DMS53 (cell line): ENCODE data around the gene RUFY4.
A peak's percentile ranks its signal among the peaks of the same experiment; 100 is the strongest.
"Not testable (repeated sequence)": the region's sequence is repeated elsewhere in the genome, so short reads cannot be mapped to it uniquely, and the experiment has no call there.

Experiments used
- DNase-seq: peaks from one replicate; lab custom pipeline; 2025; lab: John Stamatoyannopoulos, UW

The RUFY4 gene

GRCh38 chr2:218031771-218032257, 37.2 kb upstream of the RUFY4 start:
- no peak for DNase-seq

DNA sequence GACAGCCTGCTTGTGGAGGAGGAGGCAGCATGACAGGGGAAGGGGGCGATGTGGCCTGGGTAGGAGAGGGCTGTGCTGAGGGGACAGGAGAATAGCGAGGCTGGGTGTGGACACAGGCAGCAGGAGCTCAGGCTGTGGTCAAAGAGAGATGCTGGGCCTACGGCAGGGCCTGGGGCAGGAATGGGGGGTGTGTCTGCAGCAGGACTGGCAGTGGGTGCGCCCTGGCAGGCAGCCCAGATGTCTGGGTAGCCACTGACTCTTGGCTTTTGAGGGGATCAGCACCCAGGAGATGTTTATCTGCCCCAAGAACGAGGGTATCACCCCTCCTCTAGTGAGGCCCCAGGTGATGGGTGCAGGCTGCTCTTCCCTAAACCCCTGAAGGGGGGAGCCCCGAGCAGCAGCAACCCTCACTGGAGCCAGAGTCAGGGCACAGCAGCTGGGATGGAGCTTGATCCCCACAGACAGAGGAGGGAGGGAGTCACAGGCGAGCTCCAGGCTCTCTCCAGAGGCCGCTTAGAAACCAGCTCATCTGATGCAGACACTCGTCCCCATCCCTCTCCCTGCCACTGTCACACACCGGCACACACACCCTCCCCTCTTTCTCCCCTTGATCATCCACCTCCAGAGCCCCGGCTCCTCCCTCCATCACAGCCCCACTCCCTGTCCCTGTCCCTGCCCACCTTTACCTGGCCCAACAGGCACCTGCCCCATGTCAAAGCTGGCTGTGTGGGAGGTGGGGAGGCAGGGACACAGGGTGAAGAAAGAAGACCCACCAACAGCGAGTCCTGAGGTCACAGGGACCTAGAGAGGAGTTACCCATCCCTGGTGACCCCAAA, 36.5 kb upstream of the RUFY4 start:
- DNase-seq = no peak

DNA sequence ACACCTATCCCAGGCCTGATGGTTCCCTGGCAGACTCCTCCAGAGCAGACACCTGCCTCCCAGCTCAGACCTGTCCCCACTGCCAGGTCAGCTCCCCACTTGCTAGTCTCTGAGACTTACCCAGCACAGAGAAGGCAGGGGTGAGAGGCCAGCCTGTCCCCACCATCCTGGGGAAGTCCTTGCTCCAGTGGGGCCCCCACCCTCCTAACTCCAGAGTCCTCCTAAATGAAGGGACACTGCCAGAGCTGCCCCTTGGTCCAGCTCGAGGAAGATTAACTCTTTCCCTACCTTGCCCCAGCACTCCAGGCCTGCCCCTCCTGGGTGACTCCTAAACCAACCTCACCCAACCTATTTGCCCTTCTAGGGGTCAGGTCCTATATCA, 35.9 kb upstream of the RUFY4 start:
- DNase-seq = peak; percentile 17

DNA sequence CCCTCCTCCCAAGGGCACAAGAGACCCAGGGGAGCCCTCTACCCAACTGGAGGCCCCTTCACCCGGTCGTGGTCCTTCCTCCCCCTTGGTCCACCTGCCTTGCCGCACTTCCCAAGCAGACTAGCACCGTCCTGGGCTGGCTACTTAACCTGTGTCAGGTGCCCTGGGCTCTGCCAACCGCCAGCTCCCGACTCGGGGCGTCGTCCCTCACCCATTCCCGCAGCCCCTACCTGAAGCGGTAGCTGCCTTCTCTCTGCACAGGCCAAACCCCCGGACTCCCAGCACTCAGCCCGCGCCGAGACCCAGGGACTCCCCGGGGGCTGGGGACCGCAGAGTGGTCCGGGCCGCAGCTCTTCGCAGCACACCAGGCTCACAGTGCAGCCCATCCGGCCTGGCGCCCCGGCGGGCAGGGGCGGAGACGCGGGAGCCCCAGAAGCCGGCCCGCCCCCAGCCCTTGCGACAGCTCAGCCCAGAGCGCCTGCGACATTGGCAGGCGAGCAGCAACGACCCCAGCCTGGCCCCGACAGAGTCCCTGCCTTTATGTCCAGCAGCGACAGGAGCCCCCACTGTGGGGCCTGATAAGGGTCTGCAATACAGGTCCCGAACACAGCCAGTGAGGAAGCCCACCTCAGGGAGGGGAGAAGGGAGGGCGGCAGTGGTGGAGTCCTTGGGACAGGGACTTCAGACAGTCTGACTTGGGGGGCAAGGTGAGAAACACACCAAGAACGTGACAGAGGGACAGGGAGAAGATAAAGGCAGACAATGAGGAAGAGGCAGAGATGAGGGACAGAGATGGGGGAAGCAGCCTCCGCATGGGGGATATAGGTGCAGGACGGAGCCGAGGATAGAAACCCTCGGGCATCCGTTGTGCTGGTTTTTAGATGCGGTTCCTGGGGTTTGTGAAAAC, 35.2 kb upstream of the RUFY4 start:
- DNase-seq = peak; percentile 15

DNA sequence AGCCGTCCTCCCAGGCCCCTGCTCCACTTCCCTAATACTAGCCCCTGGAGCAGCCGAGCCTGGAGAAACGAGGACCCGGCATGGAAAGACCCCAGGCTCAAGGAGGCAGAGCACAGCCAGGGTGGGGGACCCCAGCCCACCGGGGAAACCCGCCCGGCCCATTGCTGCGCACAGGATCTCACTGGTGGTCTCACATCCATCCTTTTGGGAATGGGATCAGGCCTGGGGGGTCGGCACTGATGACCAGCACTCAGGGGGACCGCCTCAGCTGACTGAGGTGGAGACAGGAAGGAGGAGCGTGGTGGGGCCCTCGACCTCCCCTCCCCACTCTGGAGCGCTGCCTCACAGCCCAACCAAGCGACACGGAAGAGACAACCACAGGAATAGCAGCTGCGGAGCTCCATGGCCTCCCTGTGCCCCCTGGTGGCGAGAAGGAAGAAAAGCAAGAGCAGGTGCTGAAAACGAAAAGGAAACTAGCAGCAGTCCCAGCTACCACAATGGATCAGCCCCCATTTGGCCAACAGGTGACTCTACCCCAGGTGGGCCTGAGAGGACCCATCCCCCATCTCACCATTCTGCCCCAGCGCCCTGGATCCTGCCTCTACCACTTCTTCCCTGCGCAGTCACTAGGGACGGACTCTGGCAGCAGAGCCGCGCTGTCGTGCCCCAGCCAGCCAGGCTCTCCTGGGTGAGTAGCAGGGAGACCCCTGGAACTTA, 34.4 kb upstream of the RUFY4 start:
- peak; percentile 86 for DNase-seq

DNA sequence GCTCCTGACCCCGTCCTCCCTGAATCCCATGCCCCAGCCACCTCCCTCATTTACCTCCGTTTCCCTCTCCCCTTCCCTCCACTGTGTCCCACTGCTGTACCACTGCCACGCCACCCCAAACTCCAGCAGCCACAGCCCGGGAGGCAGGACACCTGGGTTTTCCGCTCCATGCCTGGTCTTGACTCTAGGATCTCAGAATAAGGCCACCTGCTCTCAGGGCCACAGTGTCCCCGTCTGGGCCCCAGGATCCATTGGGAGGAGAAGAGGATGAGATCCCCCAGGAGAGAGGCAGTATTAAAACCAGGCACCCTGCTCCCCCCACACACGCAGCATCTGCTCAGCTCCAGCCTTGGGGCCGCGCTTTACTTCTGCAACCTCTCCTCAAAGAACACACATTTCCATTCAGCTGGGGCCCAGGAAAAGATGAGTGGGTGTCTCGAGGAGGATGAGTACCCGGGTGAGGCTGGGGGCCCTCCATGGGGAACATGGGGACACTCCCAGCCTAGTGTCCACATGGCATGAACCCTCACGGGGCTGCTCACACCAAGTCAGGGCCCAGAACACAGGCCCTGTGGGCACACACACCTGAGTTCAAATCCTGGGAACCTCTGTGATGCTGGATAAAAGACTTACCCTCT, 33.5 kb upstream of the RUFY4 start:
- no peak for DNase-seq

DNA sequence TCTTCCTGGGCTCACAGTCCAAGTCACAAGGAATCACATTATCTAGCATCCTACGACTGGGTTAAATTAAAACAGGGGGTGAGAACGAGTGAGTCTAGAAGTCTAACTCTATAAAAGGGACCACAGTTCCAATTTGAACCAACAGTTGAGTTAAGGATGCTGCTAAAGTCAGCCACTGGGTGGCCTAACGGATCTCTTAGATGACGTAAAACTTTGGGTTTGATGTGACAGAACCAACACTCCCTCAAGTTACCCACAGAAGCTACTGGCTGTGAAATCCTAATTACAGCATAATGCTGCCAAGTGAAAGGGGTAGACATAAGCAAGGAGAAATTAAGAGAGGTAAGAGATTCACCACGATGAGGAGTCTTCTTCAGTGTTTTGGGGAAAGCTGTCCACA, 32.7 kb upstream of the RUFY4 start:
- DNase-seq = no peak

DNA sequence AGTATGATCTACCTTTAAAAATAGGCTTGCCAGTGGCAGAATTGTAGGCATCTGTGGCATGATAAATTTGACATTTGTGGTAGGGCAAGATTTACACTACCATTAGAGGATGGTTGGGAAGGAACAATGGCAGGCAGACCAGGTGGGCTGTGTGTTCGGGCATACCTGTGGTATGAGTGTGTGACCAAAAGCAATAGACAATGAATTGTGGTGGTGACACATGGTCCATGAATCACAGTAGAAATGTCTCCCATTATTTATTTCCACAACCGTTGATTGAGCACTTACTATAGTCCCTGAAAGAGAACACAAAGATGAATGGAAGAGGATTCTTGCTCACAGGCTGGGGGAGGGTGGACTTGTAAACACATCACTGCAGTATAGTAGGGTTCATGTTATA, 29.9 kb upstream of the RUFY4 start:
- DNase-seq = no peak

DNA sequence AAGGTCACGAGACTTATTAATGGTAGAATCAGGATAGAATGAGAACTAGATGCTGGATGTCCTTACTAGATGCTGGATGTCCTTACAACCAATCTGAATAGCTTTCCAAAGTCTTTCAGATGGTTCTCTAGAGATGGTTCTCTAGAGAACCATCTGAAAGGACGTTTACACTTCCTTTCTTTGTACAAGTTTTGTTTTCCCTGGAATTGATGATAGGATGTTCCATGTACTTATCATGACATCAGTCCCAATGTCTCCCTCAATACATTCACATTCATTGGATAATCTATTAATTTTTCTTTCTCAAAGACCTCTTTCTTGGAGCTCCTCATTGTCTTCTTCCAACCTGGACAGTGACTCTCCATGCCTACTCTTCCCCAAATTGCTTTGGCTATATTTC, 28.2 kb upstream of the RUFY4 start:
- no peak for DNase-seq

GRCh38 chr2:218041302-218042168, 27.5 kb upstream of the RUFY4 start:
- DNase-seq = no peak

- DNase-seq = no peak
These were observed 26.0 kb upstream of the RUFY4 start for GRCh38 chr2:218043100-218043499.

- DNase-seq = no peak
These were observed 25.3 kb upstream of the RUFY4 start for GRCh38 chr2:218043701-218044109.

DNA sequence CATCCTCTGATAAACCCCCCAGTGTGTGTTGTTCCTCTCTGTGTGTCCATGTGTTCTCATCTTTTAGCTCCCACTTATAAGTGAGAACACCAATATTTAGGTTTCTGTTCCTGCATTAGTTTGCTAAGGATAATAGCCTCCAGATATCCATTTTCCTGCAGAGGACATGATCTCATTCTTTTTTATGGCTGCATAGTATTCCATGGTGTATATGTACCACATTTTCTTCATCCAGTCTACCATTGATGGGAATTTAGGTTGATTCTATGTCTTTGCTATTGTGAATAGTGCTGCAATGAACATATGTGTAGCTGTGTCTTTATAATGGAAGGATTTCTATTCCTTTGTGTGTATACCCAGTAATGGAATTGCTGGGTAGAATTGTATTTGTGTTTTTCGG, 24.5 kb upstream of the RUFY4 start:
- not testable (repeated sequence) for DNase-seq

- no peak for DNase-seq
These were observed 22.8 kb upstream of the RUFY4 start for GRCh38 chr2:218046238-218046637.

- no peak for DNase-seq
These were observed 21.4 kb upstream of the RUFY4 start for GRCh38 chr2:218047536-218048225.

DNA sequence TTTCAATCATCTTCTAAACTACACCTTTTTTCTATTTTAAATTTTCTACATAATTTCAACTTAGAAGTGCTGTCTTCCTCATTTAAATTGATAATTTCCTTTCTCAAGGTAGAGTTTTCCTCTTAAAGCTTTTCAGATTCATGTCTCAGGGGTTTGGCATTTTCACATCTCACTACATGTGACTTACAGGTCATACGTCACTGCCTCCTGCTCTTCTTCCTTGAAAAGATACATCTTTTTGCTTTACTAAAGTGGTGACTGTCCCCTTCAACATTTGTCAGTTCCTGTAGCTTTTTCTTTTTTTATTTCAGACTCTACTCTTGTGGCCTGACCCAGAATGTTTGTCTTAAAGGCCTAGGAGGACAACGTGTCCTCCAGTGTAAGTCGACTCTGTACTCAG, 17.1 kb upstream of the RUFY4 start:
- no peak for DNase-seq

DNA sequence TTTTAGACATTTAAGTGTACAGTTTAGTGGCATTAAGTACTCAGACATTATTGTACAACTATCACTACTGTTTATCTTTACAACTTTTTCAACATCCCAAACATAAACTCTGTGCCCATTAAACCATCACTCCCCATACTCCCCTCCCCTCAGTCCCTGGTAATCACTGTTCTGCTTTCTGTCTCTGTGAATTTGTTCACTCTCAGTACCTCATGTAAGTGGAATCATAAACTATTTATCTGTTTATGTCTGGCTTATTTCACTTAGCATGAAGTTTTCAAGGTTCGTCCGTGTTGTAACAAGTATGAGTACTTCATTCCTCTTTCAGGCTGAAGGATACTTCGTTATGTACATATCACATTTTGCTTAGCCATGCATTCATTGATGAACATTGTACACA, 9.8 kb upstream of the RUFY4 start:
- DNase-seq = no peak

GRCh38 chr2:218060118-218060517, 8.9 kb upstream of the RUFY4 start:
- no peak for DNase-seq

DNA sequence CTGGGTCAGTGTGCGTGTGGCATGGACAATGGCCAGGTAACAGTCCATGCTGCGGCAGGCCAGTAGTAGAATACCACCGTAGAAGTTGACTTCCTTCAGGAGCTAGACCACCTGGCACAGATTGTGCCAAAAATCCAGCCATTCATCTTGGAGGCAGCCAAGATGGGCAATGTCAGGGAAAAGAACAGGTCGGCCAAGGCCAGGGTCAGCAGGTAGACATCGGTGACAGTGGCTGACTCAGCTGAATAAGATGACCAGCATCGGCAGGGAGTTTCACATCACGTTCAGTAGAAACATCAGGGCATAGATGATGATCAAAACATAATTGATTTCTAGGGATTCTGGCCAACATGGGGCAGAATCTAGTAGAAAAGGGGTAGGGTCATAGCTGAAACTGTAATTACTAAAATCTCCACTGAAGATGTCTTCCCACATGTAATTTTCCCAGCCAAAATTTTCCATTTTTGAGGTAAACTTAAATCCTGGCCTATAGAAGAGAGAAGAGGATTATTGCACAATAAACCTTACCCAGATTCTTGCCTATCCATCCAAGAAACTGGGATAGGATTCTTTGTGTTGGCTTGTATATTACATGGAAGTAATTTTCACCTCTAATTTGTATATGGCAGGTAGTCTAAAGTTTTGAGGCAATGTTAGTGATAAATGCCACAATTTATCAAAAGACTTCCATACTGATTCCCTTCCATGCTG, 7.9 kb upstream of the RUFY4 start:
- no peak for DNase-seq

DNA sequence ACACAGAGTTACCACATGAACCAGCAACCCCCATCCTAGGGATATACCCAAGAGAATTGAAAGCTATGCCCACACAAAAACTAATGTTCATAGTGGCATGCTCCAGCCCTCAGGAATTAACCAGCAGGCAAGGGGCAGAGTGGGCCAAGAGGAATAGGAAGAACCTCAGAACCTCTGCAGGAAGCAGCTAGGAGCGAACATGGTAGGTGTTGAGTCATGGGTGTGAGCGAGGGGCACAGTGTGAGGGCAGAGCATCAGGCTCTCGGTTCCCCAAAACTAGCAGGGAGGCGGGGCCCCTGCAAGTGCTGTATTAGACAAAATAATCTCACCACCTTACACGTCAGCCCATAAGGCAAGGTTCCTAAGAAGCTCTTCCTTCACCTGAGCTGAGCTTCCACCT, 5.6 kb upstream of the RUFY4 start:
- DNase-seq = no peak
